ENCODE measurements around the gene KAZN.

The KAZN gene

GRCh38 chr1:15150376-15150775 is 551.9 kb downstream of the KAZN start:
- no peaks in the 10 kb centered on the region for H3K79me2 ChIP-seq (ENCODE audit: insufficient read depth, low read length)
- no peak overlapping the region for H3K4me3 ChIP-seq (ENCODE audit: low read depth, low read length, poor library complexity, severe bottlenecking)
- H3K4me2 ChIP-seq (ENCODE audit: low read length) = no peak overlapping the region
- no peaks in the 10 kb centered on the region for H3K4me1 ChIP-seq (ENCODE audit: insufficient read depth, low read length, severe bottlenecking)
- no peaks in the 10 kb centered on the region for H3K9me2 ChIP-seq (ENCODE audit: low read depth, low read length)
- TF ChIP-seq CTCF (IDR thresholded peaks at IDR 0.05; ENCODE audit: low read length) (no peak), EZH2 (IDR thresholded peaks at IDR 0.05; ENCODE audit: borderline replicate concordance, low read length) (no peak)
- no peaks in the 10 kb centered on the region for H3K9me3 ChIP-seq (ENCODE audit: low read length)
- H3K27ac ChIP-seq (ENCODE audit: low read depth, low read length, poor library complexity, severe bottlenecking) = no peak overlapping the region
- no peaks in the 10 kb centered on the region for H4K20me1 ChIP-seq (ENCODE audit: insufficient read depth, low read length)
- 0 out of 2 replicates have a peak, but pooled peaks cover 4% of the 10 kb centered on the region for H3K27me3 ChIP-seq (ENCODE audit: insufficient read depth, low read length)
- H2AFZ ChIP-seq (ENCODE audit: low read length) = no peak overlapping the region
- no peaks in the 10 kb centered on the region for H3F3A ChIP-seq (ENCODE audit: insufficient read depth, low read length)
- no peak overlapping the region for H3K9ac ChIP-seq (ENCODE audit: low read length)
- H3K36me3 ChIP-seq (ENCODE audit: insufficient read depth, low read length) = no peaks in the 10 kb centered on the region

GRCh38 chr1:15151377-15151806 is 552.9 kb downstream of the KAZN start:
- TF ChIP-seq CTCF (IDR thresholded peaks at IDR 0.05; ENCODE audit: low read length) (no peak), EZH2 (IDR thresholded peaks at IDR 0.05; ENCODE audit: borderline replicate concordance, low read length) (no peak)
- H3K79me2 ChIP-seq (ENCODE audit: insufficient read depth, low read length) = no peaks in the 10 kb centered on the region
- no peaks in the 10 kb centered on the region for H3K4me1 ChIP-seq (ENCODE audit: insufficient read depth, low read length, severe bottlenecking)
- H4K20me1 ChIP-seq (ENCODE audit: insufficient read depth, low read length) = no peaks in the 10 kb centered on the region
- H3K4me3 ChIP-seq (ENCODE audit: low read depth, low read length, poor library complexity, severe bottlenecking) = no peak overlapping the region
- no peak overlapping the region for H2AFZ ChIP-seq (ENCODE audit: low read length)
- no peaks in the 10 kb centered on the region for H3K36me3 ChIP-seq (ENCODE audit: insufficient read depth, low read length)
- H3K9me3 ChIP-seq (ENCODE audit: low read length) = no peaks in the 10 kb centered on the region
- H3F3A ChIP-seq (ENCODE audit: insufficient read depth, low read length) = no peaks in the 10 kb centered on the region
- no peak overlapping the region for H3K4me2 ChIP-seq (ENCODE audit: low read length)
- H3K9ac ChIP-seq (ENCODE audit: low read length) = no peak overlapping the region
- H3K9me2 ChIP-seq (ENCODE audit: low read depth, low read length) = no peaks in the 10 kb centered on the region
- H3K27me3 ChIP-seq (ENCODE audit: insufficient read depth, low read length) = 0 out of 2 replicates have a peak, but pooled peaks cover 4% of the 10 kb centered on the region
- H3K27ac ChIP-seq (ENCODE audit: low read depth, low read length, poor library complexity, severe bottlenecking) = no peak overlapping the region

- H3K4me2 ChIP-seq (ENCODE audit: low read length) = no peak overlapping the region
- H3K27me3 ChIP-seq (ENCODE audit: insufficient read depth, low read length) = 0 out of 2 replicates have a peak, but pooled peaks cover 4% of the 10 kb centered on the region
- TF ChIP-seq CTCF (IDR thresholded peaks at IDR 0.05; ENCODE audit: low read length) (no peak), EZH2 (IDR thresholded peaks at IDR 0.05; ENCODE audit: borderline replicate concordance, low read length) (no peak)
- no peaks in the 10 kb centered on the region for H3K36me3 ChIP-seq (ENCODE audit: insufficient read depth, low read length)
- H3K4me1 ChIP-seq (ENCODE audit: insufficient read depth, low read length, severe bottlenecking) = no peaks in the 10 kb centered on the region
- H3K79me2 ChIP-seq (ENCODE audit: insufficient read depth, low read length) = no peaks in the 10 kb centered on the region
- no peaks in the 10 kb centered on the region for H4K20me1 ChIP-seq (ENCODE audit: insufficient read depth, low read length)
- no peak overlapping the region for H3K9ac ChIP-seq (ENCODE audit: low read length)
- H3F3A ChIP-seq (ENCODE audit: insufficient read depth, low read length) = no peaks in the 10 kb centered on the region
- H3K4me3 ChIP-seq (ENCODE audit: low read depth, low read length, poor library complexity, severe bottlenecking) = no peak overlapping the region
- H3K27ac ChIP-seq (ENCODE audit: low read depth, low read length, poor library complexity, severe bottlenecking) = no peak overlapping the region
- H3K9me2 ChIP-seq (ENCODE audit: low read depth, low read length) = no peaks in the 10 kb centered on the region
- H2AFZ ChIP-seq (ENCODE audit: low read length) = no peak overlapping the region
- H3K9me3 ChIP-seq (ENCODE audit: low read length) = no peaks in the 10 kb centered on the region
Measured at GRCh38 chr1:15151871-15152270, 553.4 kb downstream of the KAZN start.
